Endothelial cell of umbilical vein (primary cell): ENCODE results near the gene TMEM178B. TPM values are rescaled to one million over a fixed set of nuclear protein-coding genes. Genes with fewer than 3 reads are reported as not detected.

ENCODE experiments used
- BruUV-seq: library from RNA; stranded (reverse); fragments of 400-500 nt; replicated peaks from 2 replicates; lab custom pipeline; 2021; lab: Mats Ljungman, UMichigan
- CTCF ChIA-PET: fragments of 300-600, 350-600 bp; sonication (Branson Sonifier 250); formaldehyde crosslinking; loops from one replicate; lab custom pipeline; 2021; ENCODE audit warnings: antibody characterized with exemption, inconsistent platforms; lab: Charles Lee
- POLR2A ChIA-PET: fragments of 300-600, 350-600 bp; sonication (Branson Sonifier 250); formaldehyde crosslinking; loops from one replicate; lab custom pipeline; 2021; ENCODE audit warnings: antibody characterized with exemption, inconsistent platforms; lab: Charles Lee
- DNase-seq: peaks from one replicate; pipeline ENCODE4 v3.0.0-alpha.2; 2011; ENCODE audit warnings: low read depth, low spot score
- FAIRE-seq: peaks from 2 replicates; lab custom pipeline; 2011; peaks lifted over from hg19 to GRCh38; lab: Jason Lieb, UNC
- H2AFZ ChIP-seq: 2 replicates; pipeline ENCODE4 v1.6.0; 2012; ENCODE audit warnings: low read depth, low read length, control low read depth, inconsistent platforms
- H3K27ac ChIP-seq: 2 replicates; pipeline ENCODE4 v1.5.1; 2011; ENCODE audit warnings: low read depth, mild to moderate bottlenecking, control low read depth, low read length, moderate library complexity; ENCODE audit not compliant: insufficient read depth
- H3K27me3 ChIP-seq, 2 experiments: 2 replicates each; pipeline versions ENCODE4 v1.6.0 to v1.6.1; 2011; ENCODE audit warnings: low read length in 2 of 2, mixed read lengths in 1 of 2; ENCODE audit not compliant: control insufficient read depth in 2 of 2, insufficient read depth in 2 of 2
- H3K36me3 ChIP-seq, 2 experiments: 2 replicates in 1 of 2; 3 replicates in 1 of 2; pipeline ENCODE4 v1.5.1; 2011; ENCODE audit warnings: low read length in 2 of 2, mild to moderate bottlenecking in 1 of 2, moderate library complexity in 1 of 2; ENCODE audit not compliant: control insufficient read depth in 2 of 2, insufficient read depth in 2 of 2; ENCODE audit errors: extremely low read depth in 1 of 2
- H3K4me1 ChIP-seq: 3 replicates; pipeline ENCODE4 v1.5.1; 2011; ENCODE audit warnings: mild to moderate bottlenecking, low read length; ENCODE audit not compliant: control insufficient read depth, insufficient read depth; ENCODE audit errors: extremely low read depth
- H3K4me2 ChIP-seq: 2 replicates; pipeline ENCODE4 v1.6.1; 2011; ENCODE audit warnings: low read length, control low read depth, mixed read lengths; ENCODE audit not compliant: insufficient read depth
- H3K4me3 ChIP-seq, 3 experiments: fragments of 200-600 bp in 1 of 3; sonication (generic), shearing (Covaris generic) in 1 of 3; replicated peaks in 1 of 3; 2 replicates each; pipeline ENCODE4 v1.5.1; 2011 to 2016; ENCODE audit warnings: control low read depth in 3 of 3, low read length in 3 of 3, mild to moderate bottlenecking in 2 of 3, inconsistent platforms in 1 of 3, low read depth in 1 of 3, moderate library complexity in 1 of 3; ENCODE audit not compliant: insufficient read depth in 1 of 3
- H3K79me2 ChIP-seq: 2 replicates; pipeline ENCODE4 v1.6.0; 2012; ENCODE audit warnings: low read length, inconsistent platforms; ENCODE audit not compliant: control insufficient read depth, insufficient read depth
- H3K9ac ChIP-seq: replicated peaks from 2 replicates; pipeline ENCODE3; 2011; ENCODE audit warnings: low read length, control low read depth; ENCODE audit not compliant: insufficient read depth; ENCODE audit errors: extremely low read depth
- H3K9me1 ChIP-seq: replicated peaks from 3 replicates; pipeline ENCODE4 v1.6.0; 2011; ENCODE audit warnings: mild to moderate bottlenecking, low read length; ENCODE audit not compliant: control insufficient read depth, insufficient read depth; ENCODE audit errors: extremely low read depth
- H3K9me3 ChIP-seq: replicated peaks from 2 replicates; pipeline ENCODE4 v1.5.1; 2012; ENCODE audit warnings: low read length, inconsistent platforms; ENCODE audit not compliant: control insufficient read depth, insufficient read depth
- H4K20me1 ChIP-seq: replicated peaks from 2 replicates; pipeline ENCODE3; 2011; ENCODE audit warnings: mild to moderate bottlenecking, low read length; ENCODE audit not compliant: control insufficient read depth, insufficient read depth; ENCODE audit errors: extremely low read depth
- CTCF ChIP-seq, 2 donors: IDR thresholded peaks; 1 replicate in 1 of 2; 2 replicates in 1 of 2; pipeline ENCODE4 v1.5.1; 2011; ENCODE audit warnings: low read length in 2 of 2, mild to moderate bottlenecking in 2 of 2, moderate library complexity in 2 of 2, control low read depth in 1 of 2, inconsistent platforms in 1 of 2, low read depth in 1 of 2; ENCODE audit not compliant: insufficient read depth in 1 of 2; ENCODE audit errors: extremely low read depth in 1 of 2
- EZH2 ChIP-seq: IDR thresholded peaks from 2 replicates; pipeline ENCODE4 v1.6.1; 2012; ENCODE audit warnings: borderline replicate concordance, low read depth, mild to moderate bottlenecking, moderate library complexity, low read length, inconsistent platforms; ENCODE audit not compliant: severe bottlenecking
- FOS ChIP-seq: IDR thresholded peaks from 2 replicates; pipeline ENCODE4 v1.6.1; 2011; ENCODE audit warnings: mild to moderate bottlenecking, low read length, moderate library complexity, borderline replicate concordance; ENCODE audit not compliant: insufficient read depth
- GATA2 ChIP-seq: IDR thresholded peaks from 2 replicates; pipeline ENCODE4 v1.7.0; 2011; ENCODE audit warnings: low read depth, mild to moderate bottlenecking, moderate library complexity, mixed read lengths, low read length; ENCODE audit not compliant: insufficient read length, insufficient read depth
- JUN ChIP-seq: IDR thresholded peaks from 2 replicates; pipeline ENCODE4 v1.6.1; 2011; ENCODE audit warnings: borderline replicate concordance, low read depth; ENCODE audit not compliant: insufficient read length, insufficient read depth
- MAX ChIP-seq: IDR thresholded peaks from 2 replicates; pipeline ENCODE4 v1.6.1; 2011; ENCODE audit not compliant: insufficient read depth, insufficient read length
- MYC ChIP-seq: IDR thresholded peaks from one replicate; pipeline ENCODE4 v1.6.1; 2011; ENCODE audit warnings: mild to moderate bottlenecking, low read depth, low read length
- POLR2A ChIP-seq: IDR thresholded peaks from 2 replicates; pipeline ENCODE4 v1.6.1; 2012; ENCODE audit warnings: low read depth, mild to moderate bottlenecking, control low read depth, low read length
- dilution Hi-C: fragments of 300-500 bp; cut with MboI; formaldehyde crosslinking; loops from one replicate; pipeline ENCODE4 v1.15.0; 2019; ENCODE audit warnings: low sequenced_read_pairs; ENCODE audit not compliant: extremely low pct_ligation_motif_present
- intact Hi-C: fragments of 100-400 bp; cut with micrococcal nuclease; formaldehyde crosslinking; loops from one replicate; pipeline ENCODE4 v1.10.0; 2022
- polyA plus RNA-seq, 4 experiments: library from polyadenylated mRNA; depleted of rRNA in 3 of 4; stranded (reverse) in 3 of 4; unstranded in 1 of 4; fragments of >200 nt; gene quantifications; 2 replicates each; pipeline versions ENCODE4 v1.2.1 to v1.2.3, GENCODE V29; 2011 to 2012; ENCODE audit warnings: missing spikeins in 1 of 4
- total RNA-seq: library from RNA; stranded (reverse); gene quantifications from 2 replicates; pipeline ENCODE4 v1.2.3, GENCODE V29; 2021

TMEM178B gene
- total and polyA plus RNA-seq, 2 donors (not counting 3 experiments of a cell fraction or from before 2014, with no cell fraction given), result not detected

- Histone ChIP-seq H3K9me3 (peaks cover 2% of the 10 kb centered on the region), H3K4me1 (no peaks in the 10 kb centered on the region), H3K4me2 (no peak overlapping the region), H4K20me1 (no peaks in the 10 kb centered on the region), H3K27ac (no peak overlapping the region), H2AFZ (no peak overlapping the region), H3K36me3 (no peaks in the 10 kb centered on the region), H3K27me3 (no peaks in the 10 kb centered on the region), H3K4me3 (no peak overlapping the region), H3K79me2 (no peaks in the 10 kb centered on the region), H3K9me1 (no peaks in the 10 kb centered on the region), H3K9ac (no peak overlapping the region)
- no peak for TF ChIP-seq EZH2
- TF ChIP-seq FOS, result no peak
- TF ChIP-seq GATA2, result no peak
- TF ChIP-seq CTCF (IDR thresholded peaks at IDR 0.05; ENCODE audit: extremely low read depth in 1 of 2, insufficient read depth in 1 of 2, low read depth in 1 of 2, low read length in 2 of 2), result no peak
- no peak for TF ChIP-seq MAX
- no peak for TF ChIP-seq POLR2A
- no peak for TF ChIP-seq JUN
- no peak for TF ChIP-seq MYC
- BruUV-seq, result no TSS peak
- dilution Hi-C loops, result no loop called here
- FAIRE-seq (no peak), DNase-seq (no peak)
- intact Hi-C loops, result no loop called here
- POLR2A ChIA-PET, result no interaction called here
- CTCF ChIA-PET, result no interaction called here
These were observed 52.2 kb downstream of the TMEM178B start for GRCh38 chr7:141126107-141126506.
